Left lung (tissue), 10 donors: Measurements from ENCODE around the gene SYT9. TPM values are rescaled to one million over a fixed set of nuclear protein-coding genes. Genes with fewer than 3 reads are reported as not detected.

Experiments used
- ATAC-seq: fragments of 200-7000 bp; cut with Tn5 transposase; one replicate; pipeline ENCODE4 v1.9.1; 2020; ENCODE audit warnings: moderate library complexity
- DNase-seq, 4 donors: peaks; one replicate each; pipeline ENCODE4 v3.0.0-alpha.2; 2013 to 2020
- H3K27ac ChIP-seq, 2 donors: fragments of 200-600 bp; sonication (generic) in 1 of 2; one replicate each; pipeline versions ENCODE4 v1.5.0 to v1.8.0; 2020 to 2021
- H3K27me3 ChIP-seq, 2 donors: fragments of 200-600 bp; sonication (generic) in 1 of 2; one replicate each; pipeline versions ENCODE4 v1.5.0 to v1.8.0; 2020 to 2021
- H3K36me3 ChIP-seq, 2 donors: fragments of 200-600 bp; sonication (generic) in 1 of 2; one replicate each; pipeline versions ENCODE4 v1.5.0 to v1.8.0; 2020 to 2021
- H3K4me1 ChIP-seq, 2 donors: fragments of 200-600 bp; one replicate each; pipeline ENCODE4 v1.8.0; 2021
- H3K4me3 ChIP-seq, 2 donors: fragments of 200-600 bp; sonication (generic) in 1 of 2; one replicate each; pipeline versions ENCODE4 v1.5.0 to v1.8.0; 2020 to 2021; ENCODE audit warnings: mild to moderate bottlenecking in 1 of 2
- H3K9me3 ChIP-seq, 2 donors: fragments of 200-600 bp; sonication (generic) in 1 of 2; one replicate each; pipeline versions ENCODE4 v1.5.0 to v1.8.0; 2020 to 2021
- CTCF ChIP-seq, 2 donors: fragments of 200-600 bp; sonication (generic) in 1 of 2; IDR thresholded peaks; one replicate each; pipeline versions ENCODE4 v1.5.0 to v1.8.0; 2021; ENCODE audit warnings: antibody characterized with exemption in 2 of 2
- intact Hi-C, 2 donors: fragments of 100-400 bp; cut with DNase I; formaldehyde crosslinking; loops; one replicate each; pipeline versions ENCODE4 v1.11.2 to v1.14.2; 2022
- polyA plus RNA-seq, 6 donors: library from polyadenylated mRNA; unstranded; fragments of 120-200 nt; gene quantifications; one replicate each; pipeline ENCODE4 v1.2.1, GENCODE V29; 2013; ENCODE audit not compliant: insufficient read length in 6 of 6
- total RNA-seq, 2 donors: library from RNA; stranded (reverse); fragmentation: NEBNext Ultra II Directional; extraction: Animal tissue kit (Norgen Biotek cat#: 25700); gene quantifications; one replicate each; pipeline ENCODE4 v1.2.1, GENCODE V29; 2021
- donor health status: DM: no; HTN: yes; CAD: no.
- donor health status: DM: no; HTN: no; CAD: no.

Gene SYT9
- total and polyA plus RNA-seq, 8 donors = 0.10 to 0.20 (median 0.11) TPM; not detected in 1

GRCh38 chr11:7278314-7278917 lies 26.7 kb downstream of the SYT9 start:
- peak; percentile 39 to 53 for TF ChIP-seq CTCF (IDR thresholded peaks at IDR 0.05)
- ATAC-seq (peak; percentile 65), DNase-seq (peak in 2 of 4 donors; percentile 3 to 21)
- no peaks in the 10 kb centered on the region for H3K36me3 ChIP-seq
- no peak overlapping the region for H3K4me3 ChIP-seq
- no peaks in the 10 kb centered on the region for H3K27me3 ChIP-seq
- no peaks in the 10 kb centered on the region for H3K9me3 ChIP-seq
- no peak overlapping the region for H3K27ac ChIP-seq
- intact Hi-C loops = no loop called here
- no peaks in the 10 kb centered on the region for H3K4me1 ChIP-seq

GRCh38 chr11:7279676-7280075 lies 28.0 kb downstream of the SYT9 start:
- Histone ChIP-seq H3K27ac (no peak overlapping the region), H3K9me3 (no peaks in the 10 kb centered on the region), H3K4me3 (no peak overlapping the region), H3K4me1 (no peaks in the 10 kb centered on the region), H3K36me3 (no peaks in the 10 kb centered on the region), H3K27me3 (no peaks in the 10 kb centered on the region)
- TF ChIP-seq CTCF (IDR thresholded peaks at IDR 0.05) = no peak
- no peak for ATAC-seq
- intact Hi-C loops = no loop called here
- DNase-seq = no peak

GRCh38 chr11:7281079-7281478 lies 29.4 kb downstream of the SYT9 start:
- TF ChIP-seq CTCF (IDR thresholded peaks at IDR 0.05) = no peak
- Histone ChIP-seq H3K4me3 (no peak overlapping the region), H3K36me3 (no peaks in the 10 kb centered on the region), H3K27ac (no peak overlapping the region), H3K27me3 (no peaks in the 10 kb centered on the region), H3K4me1 (no peaks in the 10 kb centered on the region), H3K9me3 (peaks cover 0 to 5% of the 10 kb centered on the region in 2 donors)
- ATAC-seq (no peak), DNase-seq (no peak)
- intact Hi-C loops = no loop called here

GRCh38 chr11:7281809-7282208 lies 30.1 kb downstream of the SYT9 start:
- no peaks in the 10 kb centered on the region for H3K36me3 ChIP-seq
- intact Hi-C loops = no loop called here

GRCh38 chr11:7286178-7286577 lies 34.5 kb downstream of the SYT9 start:
- Histone ChIP-seq H3K9me3 (peaks cover 0 to 10% of the 10 kb centered on the region in 2 donors), H3K4me1 (no peaks in the 10 kb centered on the region), H3K27me3 (no peaks in the 10 kb centered on the region), H3K27ac (no peak overlapping the region), H3K4me3 (no peak overlapping the region), H3K36me3 (no peaks in the 10 kb centered on the region)
- intact Hi-C loops = no loop called here
- no peak for DNase-seq
- no peak for TF ChIP-seq CTCF (IDR thresholded peaks at IDR 0.05)
- ATAC-seq = no peak

More at GRCh38 chr11:7281809-7282208, 30.1 kb downstream of the SYT9 start:
- H3K9me3 ChIP-seq = peaks cover 0 to 10% of the 10 kb centered on the region in 2 donors
- TF ChIP-seq CTCF (IDR thresholded peaks at IDR 0.05) = no peak
- DNase-seq = no peak
- no peak for ATAC-seq
- H3K27me3 ChIP-seq = no peaks in the 10 kb centered on the region
- H3K27ac ChIP-seq = no peak overlapping the region
- no peak overlapping the region for H3K4me3 ChIP-seq
- H3K4me1 ChIP-seq = no peaks in the 10 kb centered on the region
